IMR-90 (cell line): ENCODE measurements around the gene PPP2R5E. TPM values are rescaled to one million over a fixed set of nuclear protein-coding genes. Genes with fewer than 3 reads are reported as not detected.

Experiments
- ATAC-seq: fragments of 200-7000 bp; cut with Tn5 transposase; 2 replicates; pipeline ENCODE4 v1.9.1; 2020; ENCODE audit warnings: low read depth, mild to moderate bottlenecking, moderate library complexity
- BruUV-seq: library from RNA; stranded (reverse); fragments of 400-500 nt; replicated peaks from 2 replicates; lab custom pipeline; 2021; lab: Mats Ljungman, UMichigan
- CTCF ChIA-PET: fragments of 300-600 bp; formaldehyde crosslinking; extraction: SDS; loops from one replicate; lab custom pipeline; 2021; ENCODE audit warnings: antibody characterized with exemption; lab: Yijun Ruan, JAX
- POLR2A ChIA-PET: fragments of 300-600 bp; sonication (Branson Sonifier 250); formaldehyde crosslinking; loops from one replicate; lab custom pipeline; 2022; ENCODE audit warnings: antibody characterized with exemption; ENCODE audit not compliant: unreplicated experiment; lab: Charles Lee
- DNase-seq: peaks from one replicate; pipeline ENCODE4 v3.0.0; 2013
- H2AFZ ChIP-seq: replicated peaks from 2 replicates; pipeline ENCODE3; 2013; ENCODE audit warnings: low read length, mild to moderate bottlenecking; ENCODE audit not compliant: poor library complexity
- H2AK5ac ChIP-seq: 2 replicates; pipeline ENCODE4 v1.6.1; 2013; ENCODE audit warnings: low read depth, low read length, inconsistent platforms
- H2AK9ac ChIP-seq: replicated peaks from 2 replicates; pipeline ENCODE3; 2013; ENCODE audit warnings: mild to moderate bottlenecking, low read depth, low read length, moderate library complexity; ENCODE audit not compliant: poor library complexity
- H2BK120ac ChIP-seq: 2 replicates; pipeline ENCODE4 v1.6.1; 2013; ENCODE audit warnings: low read depth, low read length, inconsistent platforms
- H2BK15ac ChIP-seq: 3 replicates; pipeline ENCODE4 v1.6.1; 2013; ENCODE audit warnings: low read depth, low read length, inconsistent platforms
- H2BK20ac ChIP-seq: 2 replicates; pipeline ENCODE4 v1.6.1; 2013; ENCODE audit warnings: low read depth, mild to moderate bottlenecking, inconsistent platforms, low read length, moderate library complexity
- H2BK5ac ChIP-seq: 2 replicates; pipeline ENCODE4 v1.6.1; 2013; ENCODE audit warnings: mild to moderate bottlenecking, low read depth, low read length, inconsistent platforms; ENCODE audit not compliant: poor library complexity, severe bottlenecking
- H3K14ac ChIP-seq: replicated peaks from 2 replicates; pipeline ENCODE4 v1.6.1; 2013; ENCODE audit warnings: low read depth, low read length, inconsistent platforms
- H3K18ac ChIP-seq: 2 replicates; pipeline ENCODE4 v1.6.1; 2013; ENCODE audit warnings: low read depth, low read length, control low read depth
- H3K23ac ChIP-seq: 2 replicates; pipeline ENCODE4 v1.6.1; 2013; ENCODE audit warnings: low read depth, low read length, inconsistent platforms
- H3K27ac ChIP-seq: 2 replicates; pipeline ENCODE4 v1.5.1; 2013; ENCODE audit warnings: mild to moderate bottlenecking, control low read depth, low read length; ENCODE audit not compliant: insufficient read depth
- H3K27me3 ChIP-seq: 2 replicates; pipeline ENCODE4 v1.6.1; 2013; ENCODE audit warnings: low read length; ENCODE audit not compliant: control insufficient read depth, insufficient read depth
- H3K36me3 ChIP-seq: 2 replicates; pipeline ENCODE4 v1.6.1; 2013; ENCODE audit warnings: low read length, mixed read lengths; ENCODE audit not compliant: control insufficient read depth, insufficient read depth
- H3K4ac ChIP-seq: 2 replicates; pipeline ENCODE4 v1.6.1; 2013; ENCODE audit warnings: low read depth, low read length, inconsistent platforms
- H3K4me1 ChIP-seq: 2 replicates; pipeline ENCODE4 v1.6.1; 2013; ENCODE audit warnings: low read length, mixed read lengths; ENCODE audit not compliant: control insufficient read depth, insufficient read depth
- H3K4me2 ChIP-seq: 2 replicates; pipeline ENCODE4 v1.6.1; 2013; ENCODE audit warnings: low read depth, mild to moderate bottlenecking, control low read depth, low read length, moderate library complexity
- H3K4me3 ChIP-seq: 2 replicates; pipeline ENCODE4 v1.5.1; 2013; ENCODE audit warnings: low read depth, mild to moderate bottlenecking, control low read depth, low read length, moderate library complexity; ENCODE audit not compliant: insufficient read depth
- H3K56ac ChIP-seq: 2 replicates; pipeline ENCODE4 v1.6.1; 2013; ENCODE audit warnings: low read length, inconsistent platforms; ENCODE audit not compliant: insufficient read depth; ENCODE audit errors: extremely low read depth
- H3K79me1 ChIP-seq, 2 experiments: 2 replicates each; pipeline ENCODE4 v1.6.1; 2013; ENCODE audit warnings: low read length in 2 of 2, inconsistent platforms in 1 of 2, low read depth in 1 of 2
- H3K9ac ChIP-seq: 2 replicates; pipeline ENCODE4 v1.6.1; 2013; ENCODE audit warnings: low read depth, low read length, control low read depth
- H3K9me1 ChIP-seq: 2 replicates; pipeline ENCODE4 v1.6.1; 2013; ENCODE audit warnings: low read length, inconsistent platforms; ENCODE audit not compliant: insufficient read depth
- H3K9me3 ChIP-seq: 2 replicates; pipeline ENCODE4 v1.6.1; 2013; ENCODE audit warnings: low read length; ENCODE audit not compliant: control insufficient read depth, insufficient read depth
- H4K20me1 ChIP-seq: 2 replicates; pipeline ENCODE4 v1.6.1; 2013; ENCODE audit warnings: low read length, inconsistent platforms; ENCODE audit not compliant: insufficient read depth
- H4K5ac ChIP-seq: 2 replicates; pipeline ENCODE4 v1.6.1; 2013; ENCODE audit warnings: mild to moderate bottlenecking, low read depth, low read length, control low read depth
- H4K8ac ChIP-seq, 2 experiments: 2 replicates each; pipeline ENCODE4 v1.6.1; 2013; ENCODE audit warnings: low read depth in 2 of 2, low read length in 2 of 2, control low read depth in 1 of 2, inconsistent platforms in 1 of 2
- H4K91ac ChIP-seq: 2 replicates; pipeline ENCODE4 v1.6.1; 2013; ENCODE audit warnings: low read depth, low read length, inconsistent platforms; ENCODE audit not compliant: insufficient read depth
- MAZ ChIP-seq: IDR thresholded peaks from 2 replicates; pipeline ENCODE4 v1.6.1; 2012; ENCODE audit warnings: low read depth, mild to moderate bottlenecking, low read length, improper control_type of control experiment, moderate library complexity, borderline replicate concordance
- POLR2A ChIP-seq: IDR thresholded peaks from 2 replicates; pipeline ENCODE4 v1.6.1; 2012; ENCODE audit warnings: mild to moderate bottlenecking, low read depth, low read length
- RCOR1 ChIP-seq: IDR thresholded peaks from 2 replicates; pipeline ENCODE4 v1.6.1; 2012; ENCODE audit warnings: mild to moderate bottlenecking, low read length, improper control_type of control experiment; ENCODE audit not compliant: insufficient replicate concordance
- SMC3 ChIP-seq: fragments of 150-350 bp; IDR thresholded peaks from 2 replicates; pipeline ENCODE4 v1.6.1; 2016; ENCODE audit warnings: low read depth, mild to moderate bottlenecking, antibody characterized with exemption, low read length, moderate library complexity
- WGBS, 2 experiments: methylation state at CpG; one replicate each; pipeline versions ENCODE4 v1.1.5 to v1.1.7; 2013; ENCODE audit warnings: missing lambda C conversion rate in 2 of 2; ENCODE audit not compliant: insufficient read length in 1 of 2; ENCODE audit errors: extremely low coverage in 2 of 2; 5-methylcytosine and 5-hydroxymethylcytosine counted together
- dilution Hi-C: fragments of 300-500 bp; cut with HindIII; formaldehyde crosslinking; loops from one replicate; pipeline ENCODE4 v1.14.3; 2018; ENCODE audit warnings: low sequenced_read_pairs; ENCODE audit not compliant: unreplicated experiment
- in situ Hi-C: fragments of 300-500 bp; cut with MboI; formaldehyde crosslinking; loops from 3 replicates; pipeline ENCODE4 v1.14.3; 2019; ENCODE audit warnings: low sequenced_read_pairs, inconsistent platforms, mixed read lengths
- intact Hi-C: fragments of 100-400 bp; cut with micrococcal nuclease; formaldehyde crosslinking; loops from 2 replicates; pipeline ENCODE4 v1.10.0; 2022
- polyA plus RNA-seq, 3 experiments: library from polyadenylated mRNA; depleted of rRNA; stranded (reverse); fragments of >200 nt; gene quantifications; 2 replicates each; pipeline ENCODE4 v1.2.3, GENCODE V29; 2012; ENCODE audit warnings: low replicate concordance in 1 of 3
- total RNA-seq: library from RNA; depleted of rRNA; stranded (reverse); fragments of >200 nt; gene quantifications from 2 replicates; pipeline ENCODE4 v1.2.3, GENCODE V29; 2012

The PPP2R5E gene
- total and polyA plus RNA-seq, 2 of the 4 experiments (the other 2 are of a cell fraction) = 9.7 to 12.2 TPM

- no peaks in the 10 kb centered on the region for H3K9me3 ChIP-seq
- H3K4me2 ChIP-seq = no peak overlapping the region
- TF ChIP-seq POLR2A (no peak), MAZ (no peak), SMC3 (no peak), RCOR1 (no peak)
- dilution Hi-C loops = no loop called here
- H4K5ac ChIP-seq = no peak overlapping the region
- H2BK5ac ChIP-seq = no peak overlapping the region
- no TSS peak for BruUV-seq
- H3K56ac ChIP-seq = no peak overlapping the region
- H3K23ac ChIP-seq = no peak overlapping the region
- no peak for DNase-seq
- H3K36me3 ChIP-seq = peaks cover 2% of the 10 kb centered on the region; the same call in 1 of the 2 replicates
- no peak overlapping the region for H4K91ac ChIP-seq
- H4K20me1 ChIP-seq = peaks cover 27% of the 10 kb centered on the region
- in situ Hi-C loops = no loop called here
- H4K8ac ChIP-seq = no peak overlapping the region
- H3K18ac ChIP-seq = no peak overlapping the region
- CTCF ChIA-PET = no interaction called here
- no peak overlapping the region for H2AFZ ChIP-seq
- H3K27me3 ChIP-seq = no peaks in the 10 kb centered on the region
- H3K9ac ChIP-seq = no peak overlapping the region
- H3K79me1 ChIP-seq = peaks cover 47 to 51% of the 10 kb centered on the region in 2 experiments
- no peak overlapping the region for H2BK120ac ChIP-seq
- WGBS, 2 experiments = no CpG with 5 or more reads among the region's 1 CpG
- ATAC-seq = no peak
- intact Hi-C loops = no loop called here
- H3K9me1 ChIP-seq = peaks cover 11% of the 10 kb centered on the region
- no peak overlapping the region for H2BK15ac ChIP-seq
- H3K4ac ChIP-seq = no peak overlapping the region
- H2BK20ac ChIP-seq = no peak overlapping the region
- no peak overlapping the region for H3K4me3 ChIP-seq
- peaks cover 7% of the 10 kb centered on the region for H3K4me1 ChIP-seq
- no peak overlapping the region for H3K27ac ChIP-seq
- no peak overlapping the region; the same call in 1 of the 2 replicates for H3K14ac ChIP-seq
- H2AK5ac ChIP-seq = no peak overlapping the region
- POLR2A ChIA-PET = no interaction called here
- no peak overlapping the region for H2AK9ac ChIP-seq
Observed at GRCh38 chr14:63444588-63444987, 98.6 kb downstream of the PPP2R5E start.
